Measurements from ENCODE around the gene CCDC154.

Gene CCDC154

GRCh38 chr16:1437606-1438005 lies 6.8 kb downstream of the CCDC154 start:
- DNase-seq, result no peak

DNA sequence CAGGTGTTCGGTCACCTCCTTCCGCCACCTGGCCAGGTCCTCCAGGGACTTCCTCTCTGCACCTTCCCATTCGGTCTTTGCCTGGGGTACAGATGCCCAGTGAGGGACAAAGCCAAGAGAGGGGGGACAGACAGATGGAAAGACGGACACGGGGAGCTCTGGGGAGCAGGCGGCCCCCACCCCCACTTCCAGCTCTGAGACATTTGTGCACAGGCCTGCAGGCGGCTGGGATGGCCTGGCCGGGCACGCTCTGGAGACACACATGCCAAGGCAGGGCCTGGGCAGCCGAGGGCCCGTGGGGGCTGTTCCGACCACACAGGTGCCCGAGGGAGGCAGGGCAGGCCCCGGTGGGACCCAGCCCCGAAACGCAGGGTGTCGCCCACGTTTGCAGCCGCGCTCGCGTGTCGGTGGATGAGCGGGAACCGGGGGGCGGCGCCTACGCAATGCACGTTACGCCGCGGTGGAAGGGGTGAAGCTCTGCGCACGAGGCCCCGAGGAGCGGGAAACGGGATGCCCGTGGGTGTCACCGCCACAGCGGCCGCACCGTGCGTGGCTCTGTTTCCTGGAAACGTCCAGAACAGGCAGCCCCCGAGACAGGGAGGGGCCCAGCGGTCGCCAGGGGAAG lies 7.5 kb downstream of the CCDC154 start:
- no peak for DNase-seq

DNA sequence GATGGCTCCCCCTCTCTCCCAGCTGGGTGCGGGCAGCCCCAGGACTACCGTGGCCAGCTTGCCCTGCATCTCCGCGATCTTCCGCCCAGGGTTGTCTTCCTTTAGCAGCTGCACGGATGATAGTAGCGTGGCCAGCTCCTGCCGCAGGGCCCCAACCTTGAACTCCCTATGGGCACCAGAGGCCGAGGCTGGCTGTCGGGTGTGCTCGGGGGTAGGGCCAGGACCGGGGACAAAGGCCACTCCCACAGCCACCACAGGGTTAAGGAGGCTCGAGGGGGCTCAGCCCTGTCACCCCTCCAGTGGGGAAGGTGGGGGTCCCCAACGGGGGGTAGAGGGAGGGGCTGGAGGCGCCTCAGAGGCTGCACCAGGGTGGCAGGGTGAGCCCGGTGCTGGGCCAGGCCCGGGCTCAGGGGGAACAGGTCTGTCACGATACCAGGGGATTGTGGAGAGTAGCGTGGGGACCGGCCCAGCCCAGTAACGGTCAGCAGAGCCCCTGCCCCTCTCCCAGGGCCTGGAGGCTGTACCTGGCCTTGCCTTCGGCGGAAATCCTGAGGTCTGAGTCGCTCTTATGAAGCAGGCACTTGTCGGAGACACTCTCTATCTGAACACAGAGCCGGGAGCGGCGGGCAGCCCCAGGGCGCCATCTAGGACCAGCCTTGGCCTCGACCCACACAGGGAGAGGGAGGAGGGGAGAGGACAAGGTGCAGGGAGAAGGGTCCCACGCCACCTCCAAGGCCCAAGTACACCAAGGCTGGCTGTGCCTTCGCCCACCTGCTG lies 8.2 kb downstream of the CCDC154 start:
- DNase-seq, result no peak

GRCh38 chr16:1434644-1435592 lies 9.4 kb downstream of the CCDC154 start:
- DNase-seq, result no peak

DNA sequence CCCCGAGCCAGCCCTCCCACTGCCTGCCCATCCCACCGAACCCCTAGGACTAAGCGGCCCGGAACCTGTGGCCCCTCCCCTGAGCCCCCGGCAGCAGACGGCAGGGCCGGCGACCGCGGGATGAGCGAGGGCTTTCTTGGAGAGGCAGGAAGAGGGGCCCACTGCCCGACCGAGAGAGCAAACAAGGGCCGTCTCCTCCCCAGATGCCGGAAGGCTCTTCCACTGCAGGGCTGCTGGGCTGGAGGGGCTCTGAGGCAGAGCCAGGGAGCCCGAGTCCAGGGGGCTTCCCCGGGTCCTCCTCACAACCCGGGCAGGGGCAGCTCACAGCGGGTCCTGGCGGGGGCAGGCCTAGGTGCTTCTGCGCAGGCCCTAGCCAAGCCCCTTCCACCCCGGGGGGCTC lies 10.6 kb downstream of the CCDC154 start:
- no peak for DNase-seq

DNA sequence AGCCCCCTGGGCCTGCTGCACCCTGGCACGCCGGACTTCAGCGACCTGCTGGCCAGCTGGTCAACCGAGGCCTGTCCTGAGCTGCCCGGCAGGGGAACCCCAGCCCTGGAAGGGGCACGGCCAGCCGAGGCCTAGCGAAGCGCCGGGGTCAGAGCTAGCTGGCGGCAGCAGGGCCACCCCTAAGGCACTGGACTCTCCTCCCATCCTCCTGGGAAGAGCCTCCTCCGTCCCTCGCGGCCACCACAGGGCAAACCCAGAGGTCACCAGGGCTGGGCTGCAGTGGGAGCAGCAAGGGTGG lies 11.1 kb downstream of the CCDC154 start:
- no peak for DNase-seq

GRCh38 chr16:1432388-1433262 lies 11.7 kb downstream of the CCDC154 start:
- no peak for DNase-seq

DNA sequence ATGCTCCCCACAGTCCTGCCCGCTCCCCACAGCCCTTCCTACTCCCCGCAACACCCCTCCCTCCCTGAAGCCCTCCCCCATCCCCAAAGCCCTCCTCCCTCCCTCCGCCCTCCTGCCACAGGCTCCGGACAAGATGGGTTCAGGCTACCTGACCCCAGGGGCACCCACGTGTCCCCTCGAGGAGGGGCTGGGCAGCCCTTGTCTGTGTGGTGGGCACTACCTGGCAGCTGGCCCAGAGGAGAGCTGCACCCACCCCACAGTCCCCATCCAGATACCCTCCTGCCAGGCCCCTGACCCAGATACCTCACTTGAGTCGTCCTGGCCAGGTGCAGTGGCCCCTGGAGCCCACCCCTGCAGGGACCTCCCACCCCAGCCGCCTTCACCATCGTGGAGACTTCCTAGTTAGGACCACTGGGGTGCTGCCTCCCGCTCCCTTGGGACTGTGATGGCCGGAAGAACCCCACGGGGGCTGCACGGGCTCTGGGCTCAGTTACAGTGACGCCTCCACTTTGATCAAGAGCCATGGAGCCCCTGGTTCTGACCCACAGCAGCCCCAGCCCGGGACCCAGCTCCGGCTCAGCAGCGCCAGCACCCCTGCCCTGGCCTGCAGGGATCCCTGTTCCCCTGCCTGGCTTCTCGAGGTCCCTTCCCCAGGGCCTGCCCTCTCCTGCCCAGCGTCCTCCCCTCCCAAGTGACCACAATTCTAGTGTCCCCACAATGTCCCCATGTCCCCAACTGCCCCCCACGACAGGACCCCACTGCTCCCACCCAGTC lies 12.7 kb downstream of the CCDC154 start:
- no peak for DNase-seq

DNA sequence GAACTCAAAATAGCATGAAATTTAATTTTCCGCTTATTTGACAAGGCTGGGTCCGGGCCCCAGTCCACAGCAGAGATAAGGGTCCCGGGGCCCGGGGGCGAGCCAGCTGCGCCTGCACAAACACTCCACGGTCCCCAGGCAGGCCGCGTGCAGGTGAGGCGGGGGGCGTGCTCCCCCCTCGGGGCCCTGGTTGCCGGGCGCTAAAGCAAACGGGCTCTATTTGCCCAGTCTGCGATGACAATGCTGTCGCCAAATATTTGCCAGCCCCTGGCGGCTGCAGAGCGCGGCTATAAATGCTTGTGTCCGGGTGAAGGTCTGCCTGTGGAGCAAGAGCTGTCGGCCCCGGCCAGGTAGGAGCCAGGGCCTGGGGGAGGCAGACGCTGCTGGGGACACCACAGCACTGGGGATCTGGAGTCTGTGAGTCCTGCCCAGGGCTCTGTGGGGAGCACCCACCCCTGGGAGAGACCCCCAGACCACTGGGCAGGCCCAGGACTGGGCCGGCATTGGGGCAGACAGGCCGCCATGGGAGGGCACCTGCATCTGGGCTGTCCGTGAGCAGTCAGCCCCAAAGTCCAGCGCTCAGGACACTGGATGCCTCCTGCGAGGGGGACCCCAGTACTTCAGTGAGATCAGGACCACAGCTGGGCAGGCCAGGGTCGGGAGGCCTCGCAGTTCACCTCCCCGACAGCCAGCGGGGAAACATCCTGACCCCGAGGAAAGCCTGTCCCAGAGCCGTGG lies 13.4 kb downstream of the CCDC154 start, which contains the start of gene PERCC1:
Gene PERCC1, plus strand, starts transcription at position 320 of the 738 bp plus-strand sequence. CDS start 1,516 bp downstream, outside the sequence.
- DNase-seq, result no peak

- no peak for DNase-seq
Measured at GRCh38 chr16:1430214-1430758, 14.1 kb downstream of the CCDC154 start.

DNA sequence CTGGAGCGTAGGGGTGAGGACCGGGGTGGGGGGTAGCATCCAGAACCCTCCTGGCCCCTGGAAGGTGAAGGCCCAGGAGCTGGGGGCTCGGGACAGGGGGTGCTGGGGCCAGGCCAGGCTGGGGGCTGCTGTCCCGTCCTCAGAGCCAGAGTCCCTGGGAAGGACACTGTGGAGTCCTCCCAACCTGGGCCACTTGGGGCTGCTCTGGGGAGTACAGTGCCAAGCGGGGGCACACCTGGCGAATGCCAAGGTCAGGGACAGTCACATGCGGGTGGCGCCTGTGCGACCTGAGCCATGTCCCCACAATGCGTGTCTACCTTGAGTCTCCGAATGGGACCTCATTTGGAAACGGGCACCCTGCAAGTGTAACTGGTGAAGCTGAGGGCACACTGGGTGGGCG lies 14.7 kb downstream of the CCDC154 start:
- DNase-seq, result no peak

DNA sequence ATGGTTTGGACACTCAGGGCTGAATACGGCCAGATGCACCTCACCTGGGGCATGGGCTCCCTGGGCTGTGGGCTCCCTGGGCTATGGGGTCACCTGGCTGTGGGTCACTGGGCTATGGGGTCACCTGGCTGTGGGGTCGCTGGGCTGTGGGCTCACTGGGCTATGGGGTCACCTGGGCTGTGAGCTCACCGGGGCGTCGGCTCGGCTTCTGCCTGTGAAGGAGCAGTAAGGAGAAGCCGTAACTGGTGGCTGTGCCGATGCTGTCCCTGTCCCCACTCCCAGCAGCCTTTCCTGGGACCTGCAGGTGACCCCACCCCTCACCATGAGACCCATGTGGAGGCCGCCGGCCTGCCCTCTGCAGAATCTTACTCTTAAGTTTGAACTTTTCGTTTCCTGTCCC lies 15.3 kb downstream of the CCDC154 start:
- DNase-seq, result no peak

DNA sequence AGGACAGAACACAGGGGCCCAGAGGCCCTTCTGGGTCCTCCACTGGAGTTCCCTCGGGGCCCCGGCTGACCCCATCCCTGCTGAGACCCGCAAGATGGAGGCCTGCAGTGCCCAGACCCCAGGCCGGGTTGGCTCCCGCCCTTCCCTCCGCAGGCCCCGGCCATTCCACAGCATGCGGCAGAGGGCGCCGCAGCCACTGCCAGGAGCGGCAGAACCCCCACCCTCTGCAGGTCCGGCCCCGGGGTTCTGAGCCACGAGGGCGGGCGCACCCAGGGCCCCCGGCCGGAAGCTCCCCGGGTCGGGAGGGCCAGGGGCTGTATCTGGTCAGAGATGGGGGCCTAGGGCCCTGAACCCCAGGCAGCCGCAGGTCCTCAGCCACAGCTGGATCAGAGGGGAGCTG lies 15.8 kb downstream of the CCDC154 start:
- DNase-seq, result no peak

- DNase-seq, result no peak
Measured at GRCh38 chr16:1427473-1428461, 16.6 kb downstream of the CCDC154 start.

GRCh38 chr16:1426734-1427471 lies 17.5 kb downstream of the CCDC154 start:
- no peak for DNase-seq

GRCh38 chr16:1425616-1426370 lies 18.6 kb downstream of the CCDC154 start:
- DNase-seq, result no peak

DNA sequence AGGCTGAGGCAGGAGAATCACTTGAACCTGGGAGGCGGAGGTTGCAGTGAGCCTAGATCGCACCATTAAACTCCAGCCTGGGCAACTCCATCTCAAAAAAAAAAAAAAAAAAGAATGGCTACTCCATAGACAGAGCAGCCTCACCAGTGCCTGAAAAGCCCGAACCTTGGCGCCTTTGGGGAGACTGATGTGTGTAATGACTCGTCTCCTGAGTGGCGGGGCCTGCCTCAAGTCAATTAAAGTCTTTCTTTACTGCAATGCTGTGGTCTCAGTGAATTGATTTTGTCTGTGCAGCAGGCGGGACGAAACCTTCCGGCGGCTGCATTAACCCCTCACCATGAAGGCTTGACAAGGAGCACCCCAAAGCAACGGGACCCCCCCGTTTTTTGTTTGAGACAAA lies 20.3 kb downstream of the CCDC154 start:
- no peak for DNase-seq

GRCh38 chr16:1422076-1422475 lies 22.3 kb downstream of the CCDC154 start:
- DNase-seq, result no peak
